Lower leg skin (tissue), 3 donors: ENCODE measurements around the gene IFTAP.

Experiments used
- POLR2A ChIP-seq, 2 donors: fragments of 450-650 bp; IDR thresholded peaks; one replicate each; pipeline ENCODE4 v1.6.1; 2016 to 2017; ENCODE audit warnings: antibody characterized with exemption in 2 of 2, mild to moderate bottlenecking in 1 of 2, moderate library complexity in 1 of 2
- TF ChIP-seq, protein P1 (sequence below), 3 donors: fragments of 450-650 bp; IDR thresholded peaks; one replicate each; pipeline ENCODE4 v1.5.1; 2016; ENCODE audit warnings: antibody characterized with exemption in 3 of 3, mild to moderate bottlenecking in 3 of 3, moderate library complexity in 2 of 3

DNA sequence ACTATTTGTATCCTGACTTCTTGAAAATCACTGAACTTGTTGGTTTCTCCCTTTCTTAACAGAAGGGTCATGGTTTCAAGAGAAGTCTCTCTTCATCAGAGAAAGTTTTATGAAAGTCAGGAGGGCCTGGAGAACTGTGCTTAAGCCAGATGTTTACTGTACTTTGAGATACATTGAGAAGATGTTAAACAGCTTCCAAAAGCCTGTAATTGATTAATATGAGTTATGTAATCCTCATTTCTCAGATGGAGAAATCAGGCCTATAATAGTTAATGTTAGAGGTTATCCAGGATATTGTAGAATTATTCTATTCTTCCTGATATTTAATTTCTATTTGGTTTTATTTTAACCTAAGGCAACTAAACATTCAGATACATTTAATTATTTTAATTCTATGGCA is 100.8 kb downstream of the IFTAP start:
- TF ChIP-seq, protein P1, sequence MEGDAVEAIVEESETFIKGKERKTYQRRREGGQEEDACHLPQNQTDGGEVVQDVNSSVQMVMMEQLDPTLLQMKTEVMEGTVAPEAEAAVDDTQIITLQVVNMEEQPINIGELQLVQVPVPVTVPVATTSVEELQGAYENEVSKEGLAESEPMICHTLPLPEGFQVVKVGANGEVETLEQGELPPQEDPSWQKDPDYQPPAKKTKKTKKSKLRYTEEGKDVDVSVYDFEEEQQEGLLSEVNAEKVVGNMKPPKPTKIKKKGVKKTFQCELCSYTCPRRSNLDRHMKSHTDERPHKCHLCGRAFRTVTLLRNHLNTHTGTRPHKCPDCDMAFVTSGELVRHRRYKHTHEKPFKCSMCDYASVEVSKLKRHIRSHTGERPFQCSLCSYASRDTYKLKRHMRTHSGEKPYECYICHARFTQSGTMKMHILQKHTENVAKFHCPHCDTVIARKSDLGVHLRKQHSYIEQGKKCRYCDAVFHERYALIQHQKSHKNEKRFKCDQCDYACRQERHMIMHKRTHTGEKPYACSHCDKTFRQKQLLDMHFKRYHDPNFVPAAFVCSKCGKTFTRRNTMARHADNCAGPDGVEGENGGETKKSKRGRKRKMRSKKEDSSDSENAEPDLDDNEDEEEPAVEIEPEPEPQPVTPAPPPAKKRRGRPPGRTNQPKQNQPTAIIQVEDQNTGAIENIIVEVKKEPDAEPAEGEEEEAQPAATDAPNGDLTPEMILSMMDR (IDR thresholded peaks at IDR 0.05): no peak
- no peak for TF ChIP-seq POLR2A (IDR thresholded peaks at IDR 0.05)
